HG03064 (cell line): ENCODE data around the gene CASP1.

Source experiments
- ATAC-seq: cut with Tn5 transposase; IDR thresholded peaks from one replicate; pipeline ENCODE4 v1.9.1; 2021; ENCODE audit warnings: low read depth; ENCODE audit not compliant: unreplicated experiment

CASP1 gene

GRCh38 chr11:104995001-104995408 is 39.9 kb downstream of the CASP1 start:
- ATAC-seq: no peak

DNA sequence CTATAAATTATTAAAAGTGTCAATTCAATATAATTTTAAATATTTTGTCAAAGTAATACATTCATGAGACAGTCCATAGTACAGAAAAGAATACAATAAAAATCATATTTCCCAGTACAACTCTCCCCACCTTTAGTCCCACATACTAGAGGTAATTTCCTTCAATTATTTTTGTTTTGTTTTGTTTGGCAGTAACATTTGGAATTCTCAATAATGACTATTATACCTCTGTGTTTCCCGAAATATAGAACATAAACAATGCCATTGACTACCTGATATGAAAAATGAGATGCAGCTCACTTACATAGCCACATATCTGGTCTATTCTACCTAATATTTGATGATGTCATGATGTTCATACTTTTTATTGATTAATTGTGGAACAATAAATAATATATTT is 42.2 kb downstream of the CASP1 start:
- ATAC-seq: no peak

DNA sequence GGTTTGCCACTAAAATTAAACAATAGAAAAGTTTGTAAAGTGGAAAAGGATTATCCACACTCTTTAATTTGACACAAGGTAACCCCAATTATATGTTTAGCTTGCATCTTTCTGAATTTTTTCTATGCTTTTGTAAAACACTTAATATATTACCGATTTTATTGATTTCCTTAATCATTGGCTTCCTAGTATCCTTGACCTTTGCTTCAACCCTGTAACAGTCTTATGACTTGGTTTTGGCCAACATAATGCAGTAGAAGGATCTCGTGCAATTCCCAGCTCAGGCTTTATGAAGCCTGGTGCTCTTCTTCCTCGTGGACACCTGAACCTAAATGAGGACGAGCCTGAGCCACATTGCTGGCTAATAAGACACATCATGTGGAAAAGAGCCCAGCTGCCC is 43.0 kb downstream of the CASP1 start:
- ATAC-seq: no peak

GRCh38 chr11:104984808-104985207 is 50.1 kb downstream of the CASP1 start:
- ATAC-seq: no peak

- ATAC-seq: no peak
These were observed 55.1 kb downstream of the CASP1 start for GRCh38 chr11:104979839-104980238.
